SU-DHL-6 (cell line): ENCODE results near the gene CCDC85C.

Experiments used
- EZH2phosphoT487 ChIP-seq: fragments of 200-600 bp; sonication (generic), shearing (Covaris generic); conservative IDR thresholded peaks from 2 replicates; pipeline ENCODE4 v1.6.1; 2018; ENCODE audit warnings: mild to moderate bottlenecking, antibody characterized with exemption, low read length, moderate library complexity, mixed read lengths
- TF ChIP-seq, protein P1 (sequence below): fragments of 200-600 bp; sonication (generic); IDR thresholded peaks from one replicate; pipeline ENCODE4 v1.5.1; 2017; ENCODE audit warnings: antibody characterized with exemption, mild to moderate bottlenecking, low read length, moderate library complexity; ENCODE audit not compliant: insufficient read depth, poor library complexity, severe bottlenecking

- TF ChIP-seq, protein P1, sequence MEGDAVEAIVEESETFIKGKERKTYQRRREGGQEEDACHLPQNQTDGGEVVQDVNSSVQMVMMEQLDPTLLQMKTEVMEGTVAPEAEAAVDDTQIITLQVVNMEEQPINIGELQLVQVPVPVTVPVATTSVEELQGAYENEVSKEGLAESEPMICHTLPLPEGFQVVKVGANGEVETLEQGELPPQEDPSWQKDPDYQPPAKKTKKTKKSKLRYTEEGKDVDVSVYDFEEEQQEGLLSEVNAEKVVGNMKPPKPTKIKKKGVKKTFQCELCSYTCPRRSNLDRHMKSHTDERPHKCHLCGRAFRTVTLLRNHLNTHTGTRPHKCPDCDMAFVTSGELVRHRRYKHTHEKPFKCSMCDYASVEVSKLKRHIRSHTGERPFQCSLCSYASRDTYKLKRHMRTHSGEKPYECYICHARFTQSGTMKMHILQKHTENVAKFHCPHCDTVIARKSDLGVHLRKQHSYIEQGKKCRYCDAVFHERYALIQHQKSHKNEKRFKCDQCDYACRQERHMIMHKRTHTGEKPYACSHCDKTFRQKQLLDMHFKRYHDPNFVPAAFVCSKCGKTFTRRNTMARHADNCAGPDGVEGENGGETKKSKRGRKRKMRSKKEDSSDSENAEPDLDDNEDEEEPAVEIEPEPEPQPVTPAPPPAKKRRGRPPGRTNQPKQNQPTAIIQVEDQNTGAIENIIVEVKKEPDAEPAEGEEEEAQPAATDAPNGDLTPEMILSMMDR: no peak
- no peak for TF ChIP-seq EZH2phosphoT487
Measured at GRCh38 chr14:99633918-99634317, 29.9 kb upstream of the CCDC85C start.
